Type B pancreatic cell (in vitro differentiated cells): ENCODE results near the gene COPZ2. TPM values are rescaled to one million over a fixed set of nuclear protein-coding genes. Genes with fewer than 3 reads are reported as not detected.

Experiments
- DNase-seq: peaks from one replicate; pipeline ENCODE4 v3.0.0; 2021; ENCODE audit warnings: mixed read lengths; ENCODE audit not compliant: unreplicated experiment; ENCODE audit errors: extremely low spot score
- H3K27ac Mint-ChIP-seq: 2 replicates; pipeline ENCODE4 v1.8.0; 2021; ENCODE audit warnings: mild to moderate bottlenecking, mixed read lengths
- H3K27me3 Mint-ChIP-seq: 2 replicates; pipeline ENCODE4 v1.8.0; 2021; ENCODE audit warnings: mixed read lengths
- H3K36me3 Mint-ChIP-seq: 2 replicates; pipeline ENCODE4 v1.8.0; 2021; ENCODE audit warnings: mixed read lengths
- H3K4me1 Mint-ChIP-seq: one replicate; pipeline ENCODE4 v1.8.0; 2021; ENCODE audit warnings: mixed read lengths; ENCODE audit not compliant: unreplicated experiment
- H3K4me3 Mint-ChIP-seq: 2 replicates; pipeline ENCODE4 v1.8.0; 2021; ENCODE audit warnings: mild to moderate bottlenecking, mixed read lengths
- H3K9me3 Mint-ChIP-seq: 2 replicates; pipeline ENCODE4 v1.8.0; 2021; ENCODE audit warnings: mixed read lengths
- total RNA-seq: library from RNA; stranded (reverse); gene quantifications from 2 replicates; pipeline ENCODE4 v1.2.1, GENCODE V29; 2021; ENCODE audit warnings: low replicate concordance
- TF ChIP-seq, protein P1 (sequence below): fragments of 200-600 bp; sonication (generic); conservative IDR thresholded peaks from 2 replicates; pipeline ENCODE4 v1.5.0; 2021; ENCODE audit warnings: antibody characterized with exemption, mild to moderate bottlenecking

COPZ2 gene
- total RNA-seq, 1 donor from 2014 or later: 5.7 TPM

- Mint-ChIP-seq H3K4me3 (peak overlapping the region; percentile 87), H3K27ac (peak overlapping the region; percentile 61), H3K9me3 (no peaks in the 10 kb centered on the region), H3K36me3 (no peaks in the 10 kb centered on the region), H3K4me1 (peaks cover 45% of the 10 kb centered on the region), H3K27me3 (peaks cover 20% of the 10 kb centered on the region)
- peak; percentile 81 for DNase-seq
- TF ChIP-seq, protein P1, sequence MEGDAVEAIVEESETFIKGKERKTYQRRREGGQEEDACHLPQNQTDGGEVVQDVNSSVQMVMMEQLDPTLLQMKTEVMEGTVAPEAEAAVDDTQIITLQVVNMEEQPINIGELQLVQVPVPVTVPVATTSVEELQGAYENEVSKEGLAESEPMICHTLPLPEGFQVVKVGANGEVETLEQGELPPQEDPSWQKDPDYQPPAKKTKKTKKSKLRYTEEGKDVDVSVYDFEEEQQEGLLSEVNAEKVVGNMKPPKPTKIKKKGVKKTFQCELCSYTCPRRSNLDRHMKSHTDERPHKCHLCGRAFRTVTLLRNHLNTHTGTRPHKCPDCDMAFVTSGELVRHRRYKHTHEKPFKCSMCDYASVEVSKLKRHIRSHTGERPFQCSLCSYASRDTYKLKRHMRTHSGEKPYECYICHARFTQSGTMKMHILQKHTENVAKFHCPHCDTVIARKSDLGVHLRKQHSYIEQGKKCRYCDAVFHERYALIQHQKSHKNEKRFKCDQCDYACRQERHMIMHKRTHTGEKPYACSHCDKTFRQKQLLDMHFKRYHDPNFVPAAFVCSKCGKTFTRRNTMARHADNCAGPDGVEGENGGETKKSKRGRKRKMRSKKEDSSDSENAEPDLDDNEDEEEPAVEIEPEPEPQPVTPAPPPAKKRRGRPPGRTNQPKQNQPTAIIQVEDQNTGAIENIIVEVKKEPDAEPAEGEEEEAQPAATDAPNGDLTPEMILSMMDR: no peak
Measured at GRCh38 chr17:48012151-48012520, 25.5 kb downstream of the COPZ2 start.

- Mint-ChIP-seq H3K4me1 (peaks cover 45% of the 10 kb centered on the region), H3K4me3 (peak overlapping the region; percentile 87), H3K27me3 (peaks cover 20% of the 10 kb centered on the region), H3K36me3 (no peaks in the 10 kb centered on the region), H3K9me3 (no peaks in the 10 kb centered on the region), H3K27ac (peak overlapping the region; percentile 61)
- no peak for DNase-seq
- TF ChIP-seq, protein P1: peak; percentile 64
Measured at GRCh38 chr17:48011405-48012150, 26.0 kb downstream of the COPZ2 start.

DNA sequence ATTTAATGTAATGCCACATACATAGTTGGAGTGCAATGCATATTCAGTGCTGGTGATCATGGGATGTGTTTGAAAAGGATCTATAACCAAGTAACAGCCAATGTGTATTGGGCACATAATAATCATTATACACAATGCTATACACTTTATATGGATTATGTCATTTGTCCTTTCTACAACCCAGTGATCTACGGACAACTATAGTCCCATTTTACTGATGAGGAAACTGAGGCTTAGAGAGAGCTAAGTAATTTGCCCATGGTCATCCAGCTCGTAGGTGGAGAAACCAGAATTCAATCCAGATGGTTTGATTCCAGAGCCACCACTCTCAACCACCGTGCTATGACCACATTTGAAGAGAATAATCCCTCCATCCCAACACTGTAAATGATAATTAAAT lies 27.4 kb downstream of the COPZ2 start:
- Mint-ChIP-seq H3K36me3 (no peaks in the 10 kb centered on the region), H3K4me3 (no peak overlapping the region), H3K9me3 (no peaks in the 10 kb centered on the region), H3K27me3 (peaks cover 20% of the 10 kb centered on the region), H3K27ac (no peak overlapping the region), H3K4me1 (peaks cover 44% of the 10 kb centered on the region)
- DNase-seq: no peak
- TF ChIP-seq, protein P1: no peak

DNA sequence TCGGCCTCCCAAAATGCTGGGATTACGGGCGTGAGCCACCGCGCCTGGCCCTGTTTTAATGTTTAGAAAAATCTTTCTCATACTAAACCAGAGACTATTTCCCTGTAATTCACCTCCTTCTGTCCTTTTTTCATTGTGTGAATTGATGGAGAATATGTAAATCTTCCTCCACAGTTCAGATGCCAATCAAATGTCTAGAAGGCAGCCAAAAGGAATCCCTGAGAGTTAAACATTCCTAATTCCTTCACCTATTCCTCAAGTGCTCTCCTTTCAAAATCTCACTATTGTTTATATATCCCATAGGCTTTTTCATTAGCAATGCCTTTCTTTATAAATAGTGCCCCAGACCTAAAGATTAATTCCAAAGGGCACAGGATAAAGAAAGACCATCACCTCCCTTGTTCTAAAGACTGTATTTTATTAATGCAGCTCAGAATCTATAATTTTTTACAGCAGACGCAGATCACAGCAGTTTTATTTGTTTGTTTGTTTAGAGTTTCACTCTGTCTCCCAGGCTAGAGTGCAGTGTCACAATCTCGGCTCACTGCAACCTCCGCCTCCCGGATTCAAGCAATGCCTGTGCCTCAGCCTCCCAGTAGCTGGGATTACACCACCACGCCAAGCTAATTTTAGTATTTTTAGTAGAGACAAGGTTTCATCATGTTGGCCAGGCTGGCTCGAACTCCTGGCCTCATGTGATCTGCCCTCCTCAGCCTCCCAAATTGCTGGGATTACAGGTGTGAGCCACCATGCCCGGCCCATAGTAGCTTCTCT lies 30.5 kb downstream of the COPZ2 start:
- no peak overlapping the region for H3K4me3 Mint-ChIP-seq
- H3K9me3 Mint-ChIP-seq: no peaks in the 10 kb centered on the region

DNA sequence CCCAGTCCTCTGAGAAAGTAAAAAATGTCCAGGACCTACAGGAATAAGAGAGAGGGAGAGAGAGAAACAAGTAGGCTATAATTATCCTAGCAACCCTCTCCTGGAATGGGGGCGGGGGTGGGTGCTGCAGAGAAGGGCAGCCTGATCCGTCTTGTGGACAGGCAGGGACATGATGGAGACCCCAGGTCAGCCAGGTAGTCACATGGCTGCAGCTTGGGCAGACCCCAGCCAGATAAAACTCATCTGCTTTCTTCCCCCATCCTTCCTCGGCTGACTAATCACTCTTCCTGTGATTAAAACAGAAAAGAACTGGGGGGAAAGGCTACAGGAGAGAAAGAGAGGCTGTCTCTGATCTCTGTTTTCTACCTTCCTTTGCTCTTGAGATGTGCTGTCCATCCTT lies 32.6 kb downstream of the COPZ2 start:
- Mint-ChIP-seq H3K36me3 (no peaks in the 10 kb centered on the region), H3K27me3 (peaks cover 8% of the 10 kb centered on the region), H3K9me3 (no peaks in the 10 kb centered on the region), H3K27ac (no peak overlapping the region), H3K4me1 (peaks cover 42% of the 10 kb centered on the region), H3K4me3 (no peak overlapping the region)
- TF ChIP-seq, protein P1: no peak
- DNase-seq: no peak

More for the DNA sequence above, 30.5 kb downstream of the COPZ2 start:
- no peak for DNase-seq
- peaks cover 12% of the 10 kb centered on the region for H3K27me3 Mint-ChIP-seq
- H3K4me1 Mint-ChIP-seq: peaks cover 44% of the 10 kb centered on the region
- TF ChIP-seq, protein P1: no peak
- H3K27ac Mint-ChIP-seq: no peak overlapping the region
- H3K36me3 Mint-ChIP-seq: no peaks in the 10 kb centered on the region
